ENCODE results near the gene KCNA2.

KCNA2 gene

GRCh38 chr1:110605901-110606656 is at the start of gene KCNA2:
TSS of gene KCNA2 (minus strand) at chr1:110606358. CDS start at chr1:110604782, 1,576 bp downstream.
- in situ Hi-C loops (cut with MboI; ENCODE audit: low sequenced_read_pairs), result no loop called here

GRCh38 chr1:110650609-110651008 is 44.5 kb upstream of the KCNA2 start:
- in situ Hi-C loops (cut with MboI; ENCODE audit: low sequenced_read_pairs), result no loop called here

- in situ Hi-C loops (cut with MboI; ENCODE audit: low sequenced_read_pairs), result no loop called here
Observed at GRCh38 chr1:110648417-110648816, 42.3 kb upstream of the KCNA2 start.

- in situ Hi-C loops (cut with MboI; ENCODE audit: low sequenced_read_pairs), result no loop called here
Observed at GRCh38 chr1:110647254-110647891, 41.2 kb upstream of the KCNA2 start.

- in situ Hi-C loops (cut with MboI; ENCODE audit: low sequenced_read_pairs), result no loop called here
Observed at GRCh38 chr1:110645821-110646735, 39.9 kb upstream of the KCNA2 start.

- in situ Hi-C loops (cut with MboI; ENCODE audit: low sequenced_read_pairs), result no loop called here
Observed at GRCh38 chr1:110645211-110645610, 39.1 kb upstream of the KCNA2 start.

GRCh38 chr1:110643879-110644472 is 37.8 kb upstream of the KCNA2 start:
- in situ Hi-C loops (cut with MboI; ENCODE audit: low sequenced_read_pairs), result no loop called here

GRCh38 chr1:110639724-110640386 is 33.7 kb upstream of the KCNA2 start:
- in situ Hi-C loops (cut with MboI; ENCODE audit: low sequenced_read_pairs), result no loop called here

- in situ Hi-C loops (cut with MboI; ENCODE audit: low sequenced_read_pairs), result no loop called here
Observed at GRCh38 chr1:110638556-110638955, 32.4 kb upstream of the KCNA2 start.

- in situ Hi-C loops (cut with MboI; ENCODE audit: low sequenced_read_pairs), result no loop called here
Observed at GRCh38 chr1:110638058-110638457, 31.9 kb upstream of the KCNA2 start.

GRCh38 chr1:110637475-110637874 is 31.3 kb upstream of the KCNA2 start:
- in situ Hi-C loops (cut with MboI; ENCODE audit: low sequenced_read_pairs), result no loop called here

- in situ Hi-C loops (cut with MboI; ENCODE audit: low sequenced_read_pairs), result no loop called here
Observed at GRCh38 chr1:110636149-110636935, 30.2 kb upstream of the KCNA2 start.

- in situ Hi-C loops (cut with MboI; ENCODE audit: low sequenced_read_pairs), result no loop called here
Observed at GRCh38 chr1:110635434-110635833, 29.3 kb upstream of the KCNA2 start.

GRCh38 chr1:110634455-110635311 is 28.5 kb upstream of the KCNA2 start:
- in situ Hi-C loops (cut with MboI; ENCODE audit: low sequenced_read_pairs), result no loop called here

- in situ Hi-C loops (cut with MboI; ENCODE audit: low sequenced_read_pairs), result no loop called here
Observed at GRCh38 chr1:110634086-110634454, 27.9 kb upstream of the KCNA2 start.

- in situ Hi-C loops (cut with MboI; ENCODE audit: low sequenced_read_pairs), result no loop called here
Observed at GRCh38 chr1:110633646-110634030, 27.5 kb upstream of the KCNA2 start.

- in situ Hi-C loops (cut with MboI; ENCODE audit: low sequenced_read_pairs), result no loop called here
Observed at GRCh38 chr1:110631836-110632620, 25.9 kb upstream of the KCNA2 start.
